NT2/D1 (cell line): ENCODE measurements around the gene PEX5L.

Experiments
- YY1 ChIP-seq: IDR thresholded peaks from 2 replicates; pipeline ENCODE4 v1.6.1; 2011; ENCODE audit not compliant: insufficient read length, insufficient read depth
- ZNF274 ChIP-seq: IDR thresholded peaks from 2 replicates; pipeline ENCODE4 v1.6.1; 2011; ENCODE audit warnings: mild to moderate bottlenecking, low read depth, low read length

DNA sequence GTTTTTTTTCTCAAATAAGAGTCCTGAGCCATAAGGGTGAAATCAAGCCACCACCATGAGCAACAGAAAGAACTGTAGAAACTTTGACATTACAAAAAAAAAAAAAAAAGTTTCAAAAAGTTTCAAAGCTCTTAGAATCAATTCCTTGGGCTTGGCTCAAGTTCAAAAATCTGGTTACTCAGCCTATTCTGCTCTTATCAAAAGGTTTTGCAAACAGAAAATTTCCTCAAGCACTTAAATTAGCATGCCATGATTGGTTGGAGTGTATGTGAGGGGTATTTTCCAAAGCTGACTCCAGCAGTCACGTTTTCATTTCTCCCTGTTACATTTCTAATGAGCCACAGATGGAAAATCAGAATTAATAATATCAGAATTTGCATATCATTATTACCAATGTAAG, 12.1 kb upstream of the PEX5L start:
- no peak for TF ChIP-seq YY1
- no peak for TF ChIP-seq ZNF274
